Measurements from ENCODE around the gene SGMS2. TPM values are rescaled to one million over a fixed set of nuclear protein-coding genes. Genes with fewer than 3 reads are reported as not detected.

The SGMS2 gene
- total RNA-seq = 100 to 1,000 TPM in 2 of 4 donors, 10 to 100 TPM in 2; 46.5 to 224 (median 120) TPM

GRCh38 chr4:107824350-107825071, at the start of gene SGMS2:
SGMS2 (plus strand) TSS chr4:107824932; CDS start chr4:107895554, 70,622 bp downstream.
- H3K27me3 ChIP-seq = no peaks in the 10 kb centered on the region
- peak within 1 kb of the TSS; percentile 27 to 70 (median 64) for H3K4me3 ChIP-seq (replicated peaks in 1 of 3)
- no peaks in the 10 kb centered on the region for H3K9me3 ChIP-seq
- H3K4me1 ChIP-seq = peaks cover 12 to 24% of the 10 kb centered on the region in 2 donors
- 0% methylated on average over 9 to 38 of the region's 65 CpGs for WGBS, 2 donors
- peak; percentile 96 to 97 for DNase-seq
- TF ChIP-seq CTCF (IDR thresholded peaks at IDR 0.05) (no peak), POLR2A (IDR thresholded peaks at IDR 0.05) (peak in 1 of 2 donors; percentile 90)
- no peaks in the 10 kb centered on the region for H3K36me3 ChIP-seq
- H3K27ac ChIP-seq = peak within 1 kb of the TSS; percentile 94 to 96 (median 96)
- intact Hi-C loops (cut with DNase I) = loop anchor here (10.0 kb wide), 1 partner anchor 70 kb away; no protein-coding TSS in a partner anchor

DNA sequence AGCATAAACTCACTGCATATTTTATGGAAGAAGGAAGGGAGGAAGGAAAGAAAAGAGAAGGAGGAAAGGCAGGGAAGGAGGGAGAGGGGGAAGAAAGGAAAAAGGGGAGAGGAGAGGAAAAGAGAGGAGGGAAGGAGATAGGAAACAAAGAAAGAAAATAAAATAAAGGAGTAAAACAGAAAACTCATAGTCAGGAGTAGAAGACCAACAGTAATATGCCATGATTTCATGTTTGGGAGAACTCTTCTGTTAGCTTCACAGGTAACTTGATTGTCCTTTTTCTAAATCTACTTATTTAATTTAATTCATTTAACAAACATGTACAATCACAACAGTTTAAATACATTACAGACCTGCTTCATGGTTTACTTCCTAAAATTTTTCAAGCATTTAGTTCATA, 46.8 kb upstream of the SGMS2 start:
- H3K27ac ChIP-seq = no peak overlapping the region
- H3K27me3 ChIP-seq = no peaks in the 10 kb centered on the region
- H3K4me3 ChIP-seq (replicated peaks in 1 of 3) = no peak overlapping the region
- no peaks in the 10 kb centered on the region for H3K4me1 ChIP-seq
- no peaks in the 10 kb centered on the region for H3K9me3 ChIP-seq
- intact Hi-C loops (cut with DNase I) = no loop called here
- DNase-seq = no peak
- no peak for TF ChIP-seq CTCF (IDR thresholded peaks at IDR 0.05)
- TF ChIP-seq POLR2A (IDR thresholded peaks at IDR 0.05) = no peak
- H3K36me3 ChIP-seq = no peaks in the 10 kb centered on the region

- intact Hi-C loops (cut with DNase I) = no loop called here
- WGBS, 2 donors = 84 to 90% methylated on average over 2 of the region's 2 CpGs
- H3K4me1 ChIP-seq = no peaks in the 10 kb centered on the region
- no peaks in the 10 kb centered on the region for H3K9me3 ChIP-seq
- H3K27ac ChIP-seq = no peak overlapping the region
- no peak for TF ChIP-seq POLR2A (IDR thresholded peaks at IDR 0.05)
- no peak for TF ChIP-seq CTCF (IDR thresholded peaks at IDR 0.05)
- H3K27me3 ChIP-seq = no peaks in the 10 kb centered on the region
- no peaks in the 10 kb centered on the region for H3K36me3 ChIP-seq
- no peak for DNase-seq
- no peak overlapping the region for H3K4me3 ChIP-seq (replicated peaks in 1 of 3)
Measured at GRCh38 chr4:107778784-107779530, 45.8 kb upstream of the SGMS2 start.

DNA sequence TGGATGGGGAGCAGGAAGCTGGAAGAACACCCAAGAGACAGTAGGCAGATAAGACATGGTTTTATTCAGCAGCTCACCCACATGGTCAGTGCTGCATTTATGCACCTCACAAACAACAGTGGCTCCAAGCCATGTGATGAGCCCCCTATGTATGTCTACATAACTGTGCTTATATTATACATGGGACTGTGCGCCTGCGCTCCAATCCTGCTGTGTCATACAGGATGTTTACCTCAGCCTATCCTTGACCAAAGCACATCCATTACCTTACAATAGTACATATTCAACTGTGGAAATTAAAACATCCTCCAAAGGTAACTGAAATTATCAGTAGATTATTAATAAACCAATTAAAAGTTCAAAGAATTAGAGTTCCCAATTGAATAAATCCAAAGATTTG, 44.1 kb upstream of the SGMS2 start:
- TF ChIP-seq POLR2A (IDR thresholded peaks at IDR 0.05) (no peak), CTCF (IDR thresholded peaks at IDR 0.05) (no peak)

GRCh38 chr4:107791902-107792301, 32.8 kb upstream of the SGMS2 start:
- TF ChIP-seq CTCF (IDR thresholded peaks at IDR 0.05) = no peak
- no peak for TF ChIP-seq POLR2A (IDR thresholded peaks at IDR 0.05)
- no peak for DNase-seq
- H3K27me3 ChIP-seq = no peaks in the 10 kb centered on the region
- 84 to 86% methylated on average over 3 of the region's 3 CpGs for WGBS, 2 donors
- H3K4me3 ChIP-seq (replicated peaks in 1 of 3) = no peak overlapping the region
- no peaks in the 10 kb centered on the region for H3K36me3 ChIP-seq
- H3K27ac ChIP-seq = no peak overlapping the region
- H3K4me1 ChIP-seq = no peaks in the 10 kb centered on the region
- intact Hi-C loops (cut with DNase I) = no loop called here
- no peaks in the 10 kb centered on the region for H3K9me3 ChIP-seq

More for the DNA sequence above, 44.1 kb upstream of the SGMS2 start:
- intact Hi-C loops (cut with DNase I) = no loop called here
- Histone ChIP-seq H3K36me3 (no peaks in the 10 kb centered on the region), H3K27ac (no peak overlapping the region), H3K4me1 (no peaks in the 10 kb centered on the region), H3K27me3 (no peaks in the 10 kb centered on the region), H3K9me3 (no peaks in the 10 kb centered on the region), H3K4me3 (replicated peaks in 1 of 3) (no peak overlapping the region)
- peak in 1 of 2 donors; percentile 23 for DNase-seq
- 99 to 100% methylated on average over 2 of the region's 2 CpGs for WGBS, 2 donors
